Psoas muscle (tissue), 8 donors: ENCODE results near the gene MEIS1. TPM values are rescaled to one million over a fixed set of nuclear protein-coding genes. Genes with fewer than 3 reads are reported as not detected.

Experiments used
- ATAC-seq, 4 donors: fragments of 200-7000 bp; cut with Tn5 transposase; one replicate each; pipeline ENCODE4 v1.9.1; 2020; ENCODE audit warnings: moderate library complexity in 3 of 4, mild to moderate bottlenecking in 2 of 4
- DNase-seq, 2 donors: peaks; one replicate each; pipeline ENCODE4 v3.0.0-alpha.2; 2020
- H3K27ac ChIP-seq: fragments of 200-600 bp; one replicate; pipeline ENCODE4 v1.8.0; 2022
- H3K27me3 ChIP-seq, 3 donors: fragments of 200-600 bp in 1 of 3; one replicate each; pipeline versions ENCODE4 v1.6.1 to v1.8.0; 2013 to 2022; ENCODE audit warnings: low read length in 2 of 3, mild to moderate bottlenecking in 2 of 3, moderate library complexity in 1 of 3; ENCODE audit not compliant: insufficient read depth in 3 of 3
- H3K36me3 ChIP-seq, 2 donors: fragments of 200-600 bp in 1 of 2; one replicate each; pipeline versions ENCODE4 v1.6.1 to v1.8.0; 2013 to 2022; ENCODE audit warnings: low read depth in 1 of 2, mild to moderate bottlenecking in 1 of 2, moderate library complexity in 1 of 2; ENCODE audit not compliant: insufficient read depth in 1 of 2
- H3K4me1 ChIP-seq: fragments of 200-600 bp; one replicate; pipeline ENCODE4 v1.8.0; 2022
- H3K4me3 ChIP-seq: fragments of 200-600 bp; one replicate; pipeline ENCODE4 v1.8.0; 2022; ENCODE audit warnings: mild to moderate bottlenecking
- H3K9me3 ChIP-seq: fragments of 200-600 bp; one replicate; pipeline ENCODE4 v1.8.0; 2022
- CTCF ChIP-seq: fragments of 200-600 bp; IDR thresholded peaks from one replicate; pipeline ENCODE4 v1.8.0; 2022; ENCODE audit warnings: antibody characterized with exemption
- WGBS, 3 donors: extraction: QIAGEN DNeasy Blood & Tissue Kit; methylation state at CpG; one replicate each; pipeline versions ENCODE4 v1.1.6 to v1.1.7; 2013; 5-methylcytosine and 5-hydroxymethylcytosine counted together
- intact Hi-C, 2 donors: fragments of 100-400 bp; cut with DNase I; formaldehyde crosslinking; loops; one replicate each; pipeline versions ENCODE4 v1.11.0 to v1.14.2; 2022
- polyA plus RNA-seq, 3 donors: library from polyadenylated mRNA; stranded (reverse); fragments of 200-250 nt; gene quantifications; one replicate each; pipeline ENCODE4 v1.2.3, GENCODE V29; 2013
- total RNA-seq, 4 donors: library from RNA; stranded (reverse); fragmentation: NEBNext Ultra II Directional in 2 of 4; extraction: Animal tissue kit (Norgen Biotek cat#: 25700) in 2 of 4; gene quantifications; one replicate each; pipeline versions ENCODE4 v1.2.1 to v1.2.4, GENCODE V29; 2021 to 2023
- donor health status: healthy with polysubstance abuse.
- donor health status: DM: no; HTN: no; CAD: no; lungs with moderate emphysema.
- donor health status: Bipolar disorder and iron deficiency.
- donor health status: healthy.
- donor health status: DM: yes; HTN: yes; CAD: no.
- donor health status: DM: no; HTN: no; CAD: no.
- donor health status: DM: no; HTN: no; CAD: no.
- donor health status: DM: yes; HTN: yes; CAD: no.

The MEIS1 gene
- total and polyA plus RNA-seq, 7 donors = 0.77 to 6.8 (median 2.1) TPM

- 93 to 96% (median 94%) methylated on average over 1 of the region's 1 CpG for WGBS, 3 donors
- H3K27ac ChIP-seq = no peak overlapping the region
- peaks cover 0 to 2% of the 10 kb centered on the region in 2 donors for H3K36me3 ChIP-seq
- no peak overlapping the region for H3K4me3 ChIP-seq
- H3K9me3 ChIP-seq = no peaks in the 10 kb centered on the region
- no peaks in the 10 kb centered on the region for H3K4me1 ChIP-seq
- no peaks in the 10 kb centered on the region for H3K27me3 ChIP-seq
- ATAC-seq (no peak), DNase-seq (no peak)
- intact Hi-C loops = no loop called here
- no peak for TF ChIP-seq CTCF
Observed at GRCh38 chr2:66562304-66562685, 127.4 kb downstream of the MEIS1 start.

- Histone ChIP-seq H3K27ac (no peak overlapping the region), H3K27me3 (no peaks in the 10 kb centered on the region), H3K9me3 (no peaks in the 10 kb centered on the region), H3K4me3 (no peak overlapping the region), H3K36me3 (peaks cover 0 to 14% of the 10 kb centered on the region in 2 donors), H3K4me1 (no peaks in the 10 kb centered on the region)
- intact Hi-C loops = no loop called here
- no peak for ATAC-seq
- 81 to 92% (median 83%) methylated on average over 1 of the region's 1 CpG for WGBS, 3 donors
- no peak for DNase-seq
- TF ChIP-seq CTCF = no peak
Observed at GRCh38 chr2:66563473-66563872, 128.5 kb downstream of the MEIS1 start.

GRCh38 chr2:66565291-66565690 lies 130.4 kb downstream of the MEIS1 start:
- no peak for ATAC-seq
- no peak for DNase-seq

GRCh38 chr2:66566726-66567399 lies 131.9 kb downstream of the MEIS1 start:
- Histone ChIP-seq H3K4me3 (no peak overlapping the region), H3K9me3 (no peaks in the 10 kb centered on the region), H3K4me1 (no peaks in the 10 kb centered on the region), H3K27ac (no peak overlapping the region), H3K27me3 (no peaks in the 10 kb centered on the region), H3K36me3 (peaks cover 0 to 19% of the 10 kb centered on the region in 2 donors)
- no peak for ATAC-seq
- DNase-seq = no peak
- no peak for TF ChIP-seq CTCF
- WGBS, 3 donors = 81 to 90% (median 87%) methylated on average over 2 of the region's 2 CpGs
- intact Hi-C loops = no loop called here

More at GRCh38 chr2:66565291-66565690, 130.4 kb downstream of the MEIS1 start:
- H3K4me1 ChIP-seq = no peaks in the 10 kb centered on the region
- H3K36me3 ChIP-seq = peaks cover 0 to 19% of the 10 kb centered on the region in 2 donors
- 65 to 77% (median 70%) methylated on average over 1 of the region's 1 CpG for WGBS, 3 donors
- no peak for TF ChIP-seq CTCF
- no peaks in the 10 kb centered on the region for H3K9me3 ChIP-seq
- H3K27me3 ChIP-seq = no peaks in the 10 kb centered on the region
- no peak overlapping the region for H3K27ac ChIP-seq
- H3K4me3 ChIP-seq = no peak overlapping the region
- intact Hi-C loops = no loop called here

GRCh38 chr2:66567729-66568128 lies 132.8 kb downstream of the MEIS1 start:
- no peak for DNase-seq
- Histone ChIP-seq H3K36me3 (peaks cover 2 to 19% of the 10 kb centered on the region in 2 donors), H3K4me3 (no peak overlapping the region), H3K9me3 (no peaks in the 10 kb centered on the region), H3K4me1 (no peaks in the 10 kb centered on the region), H3K27ac (no peak overlapping the region), H3K27me3 (peaks cover 0 to 1% (median 0%) of the 10 kb centered on the region in 3 donors)
- no peak for TF ChIP-seq CTCF
- intact Hi-C loops = no loop called here
- 63 to 67% (median 67%) methylated on average over 2 of the region's 2 CpGs for WGBS, 3 donors
- no peak for ATAC-seq
